CD14-positive monocyte (primary cell): ENCODE data around the gene FAM118B. TPM values are rescaled to one million over a fixed set of nuclear protein-coding genes. Genes with fewer than 3 reads are reported as not detected.

Source experiments
- DNase-seq, 3 donors: peaks; one replicate each; pipeline ENCODE4 v3.0.0-alpha.2; 2011 to 2022
- H2AFZ ChIP-seq: 2 replicates; pipeline ENCODE4 v1.6.0; 2012; ENCODE audit warnings: mild to moderate bottlenecking, low read depth, low read length, inconsistent platforms; ENCODE audit not compliant: insufficient read depth, poor library complexity, severe bottlenecking
- H3K27ac ChIP-seq, 2 donors: 1 replicate in 1 of 2; 2 replicates in 1 of 2; pipeline ENCODE4 v1.5.1; 2012 to 2013; ENCODE audit warnings: low read length in 2 of 2, control low read depth in 1 of 2, inconsistent platforms in 1 of 2, low read depth in 1 of 2, mild to moderate bottlenecking in 1 of 2
- H3K27me3 ChIP-seq, 2 donors: one replicate each; pipeline versions ENCODE4 v1.6.0 to v1.6.1; 2011 to 2013; ENCODE audit warnings: low read length in 2 of 2; ENCODE audit not compliant: control insufficient read depth in 2 of 2, insufficient read depth in 2 of 2
- H3K36me3 ChIP-seq, 2 donors: replicated peaks in 1 of 2; 1 replicate in 1 of 2; 2 replicates in 1 of 2; pipeline versions ENCODE4 v1.5.1 to v1.6.1; 2012 to 2013; ENCODE audit warnings: low read length in 2 of 2, control low read depth in 1 of 2, inconsistent platforms in 1 of 2, mild to moderate bottlenecking in 1 of 2; ENCODE audit not compliant: insufficient read depth in 2 of 2, control insufficient read depth in 1 of 2
- H3K4me1 ChIP-seq, 2 donors: 1 replicate in 1 of 2; 2 replicates in 1 of 2; pipeline versions ENCODE4 v1.5.1 to v1.6.1; 2012 to 2013; ENCODE audit warnings: low read length in 2 of 2, control low read depth in 1 of 2, inconsistent platforms in 1 of 2, mild to moderate bottlenecking in 1 of 2, moderate library complexity in 1 of 2; ENCODE audit not compliant: insufficient read depth in 2 of 2, control insufficient read depth in 1 of 2
- H3K4me2 ChIP-seq: replicated peaks from 2 replicates; pipeline ENCODE3; 2012; ENCODE audit warnings: low read length, moderate library complexity, mild to moderate bottlenecking; ENCODE audit not compliant: poor library complexity, severe bottlenecking; ENCODE audit errors: extremely low read depth
- H3K4me3 ChIP-seq, 3 experiments: fragments of 200-600 bp in 1 of 3; sonication (generic) in 1 of 3; replicated peaks in 1 of 3; 1 replicate in 2 of 3; 2 replicates in 1 of 3; pipeline ENCODE4 v1.5.1; 2011 to 2013; ENCODE audit warnings: low read length in 3 of 3, mild to moderate bottlenecking in 3 of 3, control low read depth in 2 of 3, low read depth in 2 of 3, inconsistent platforms in 1 of 3, moderate library complexity in 1 of 3
- H3K79me2 ChIP-seq: 2 replicates; pipeline ENCODE4 v1.6.0; 2012; ENCODE audit warnings: mild to moderate bottlenecking, control low read depth, inconsistent platforms, low read length, moderate library complexity; ENCODE audit not compliant: insufficient read depth
- H3K9ac ChIP-seq: 2 replicates; pipeline ENCODE4 v1.6.0; 2017; ENCODE audit warnings: low read length, mild to moderate bottlenecking; ENCODE audit not compliant: insufficient read depth, poor library complexity, severe bottlenecking
- H3K9me3 ChIP-seq, 2 donors: replicated peaks in 1 of 2; 1 replicate in 1 of 2; 2 replicates in 1 of 2; pipeline versions ENCODE4 v1.5.1 to v1.6.1; 2012 to 2013; ENCODE audit warnings: low read length in 2 of 2, control low read depth in 1 of 2; ENCODE audit not compliant: control insufficient read depth in 1 of 2, insufficient read depth in 1 of 2
- H4K20me1 ChIP-seq: 2 replicates; pipeline ENCODE4 v1.6.0; 2012; ENCODE audit warnings: mild to moderate bottlenecking, low read length, control low read depth, moderate library complexity; ENCODE audit not compliant: insufficient read depth
- H3K27ac Mint-ChIP-seq, 7 donors: one replicate each; pipeline ENCODE4 v1.8.0; 2020; ENCODE audit warnings: mild to moderate bottlenecking in 7 of 7, mixed read lengths in 7 of 7, moderate library complexity in 6 of 7, inconsistent platforms in 2 of 7
- H3K27me3 Mint-ChIP-seq, 3 donors: one replicate each; pipeline ENCODE4 v1.8.0; 2021 to 2022; ENCODE audit warnings: low read depth in 3 of 3, mild to moderate bottlenecking in 3 of 3, mixed read lengths in 3 of 3, moderate library complexity in 3 of 3, inconsistent platforms in 1 of 3
- H3K36me3 Mint-ChIP-seq, 2 donors: one replicate each; pipeline ENCODE4 v1.8.0; 2020; ENCODE audit warnings: mixed read lengths in 2 of 2, inconsistent platforms in 1 of 2, mild to moderate bottlenecking in 1 of 2
- H3K4me1 Mint-ChIP-seq: one replicate; pipeline ENCODE4 v1.8.0; 2020; ENCODE audit warnings: mild to moderate bottlenecking, mixed read lengths
- H3K4me3 Mint-ChIP-seq, 2 donors: one replicate each; pipeline ENCODE4 v1.8.0; 2020; ENCODE audit warnings: mild to moderate bottlenecking in 2 of 2, mixed read lengths in 2 of 2, moderate library complexity in 1 of 2
- H3K9me3 Mint-ChIP-seq, 7 donors: one replicate each; pipeline ENCODE4 v1.8.0; 2020 to 2022; ENCODE audit warnings: mixed read lengths in 7 of 7, mild to moderate bottlenecking in 6 of 7, moderate library complexity in 6 of 7, inconsistent platforms in 2 of 7
- CTCF ChIP-seq: fragments of 200-600 bp; IDR thresholded peaks from one replicate; pipeline ENCODE4 v1.8.0; 2022; ENCODE audit warnings: antibody characterized with exemption, mild to moderate bottlenecking
- WGBS: methylation state at CpG from one replicate; pipeline ENCODE4 v1.1.5; 2013; ENCODE audit warnings: missing lambda C conversion rate; ENCODE audit not compliant: insufficient coverage; 5-methylcytosine and 5-hydroxymethylcytosine counted together
- intact Hi-C, 2 donors: fragments of 100-400 bp; cut with micrococcal nuclease; formaldehyde crosslinking; loops; one replicate each; pipeline versions ENCODE4 v1.15.0 to v1.15.1; 2023
- polyA plus RNA-seq, 3 donors: library from polyadenylated mRNA; depleted of rRNA in 1 of 3; unstranded in 2 of 3; stranded (reverse) in 1 of 3; fragments of 300-500 nt in 2 of 3; fragments of >200 nt in 1 of 3; fragmentation: Illumina TruSeq in 2 of 3; gene quantifications; 1 replicate in 2 of 3; 2 replicates in 1 of 3; pipeline ENCODE4 v1.2.3, GENCODE V29; 2012 to 2021

The FAM118B gene
- polyA plus RNA-seq, 3 donors, result 13.6 to 18.7 (median 16.5) TPM

GRCh38 chr11:126216526-126217305 lies 5.1 kb downstream of the FAM118B start:
- no peak for DNase-seq
- Histone ChIP-seq H2AFZ (no peak overlapping the region), H3K36me3 (no peaks in the 10 kb centered on the region), H3K4me2 (no peak overlapping the region), H3K9me3 (no peaks in the 10 kb centered on the region), H3K4me1 (peaks cover 54 to 60% of the 10 kb centered on the region in 2 donors), H4K20me1 (peaks cover 55% of the 10 kb centered on the region), H3K4me3 (peak overlapping the region in 1 of 3 experiments; percentile 18), H3K9ac (no peak overlapping the region), H3K27me3 (no peaks in the 10 kb centered on the region), H3K27ac (peak overlapping the region in 1 of 2 donors; percentile 17), H3K79me2 (peaks cover 87% of the 10 kb centered on the region)
- 90% methylated on average over 2 of the region's 6 CpGs for WGBS
- Mint-ChIP-seq H3K4me1 (peaks cover 76% of the 10 kb centered on the region), H3K27me3 (peaks cover 0 to 5% (median 0%) of the 10 kb centered on the region in 3 donors), H3K27ac (peak overlapping the region in 1 of 7 donors; percentile 55), H3K4me3 (peak overlapping the region in 1 of 2 donors; percentile 72), H3K36me3 (peaks cover 6 to 9% of the 10 kb centered on the region in 2 donors), H3K9me3 (peaks cover 0 to 1% (median 0%) of the 10 kb centered on the region in 7 donors)
- no peak for TF ChIP-seq CTCF
- intact Hi-C loops, result loop anchor here in 1 of 2 donors (10.0 kb wide), 1 partner anchor 622 kb away; the partner anchor contains the start of gene STT3A

- Mint-ChIP-seq H3K4me3 (peak overlapping the region in 1 of 2 donors; percentile 72), H3K27me3 (peaks cover 0 to 2% (median 0%) of the 10 kb centered on the region in 3 donors), H3K36me3 (peaks cover 9 to 13% of the 10 kb centered on the region in 2 donors), H3K9me3 (peaks cover 0 to 1% (median 0%) of the 10 kb centered on the region in 7 donors), H3K27ac (peak overlapping the region in 4 of 7 donors; percentile 12 to 65 (median 52)), H3K4me1 (peaks cover 69% of the 10 kb centered on the region)
- H3K4me1 ChIP-seq, result peaks cover 47 to 54% of the 10 kb centered on the region in 2 donors
- peaks cover 87% of the 10 kb centered on the region for H3K79me2 ChIP-seq
- peak overlapping the region; percentile 40 for H3K4me2 ChIP-seq
- H3K9me3 ChIP-seq, result no peaks in the 10 kb centered on the region
- no peak for TF ChIP-seq CTCF
- H3K27me3 ChIP-seq, result no peaks in the 10 kb centered on the region
- peak overlapping the region in 1 of 2 donors; percentile 17 for H3K27ac ChIP-seq
- peaks cover 63% of the 10 kb centered on the region for H4K20me1 ChIP-seq
- peak in 1 of 3 donors; percentile 4 for DNase-seq
- no CpG with 5 or more reads among the region's 1 CpG for WGBS
- no peaks in the 10 kb centered on the region for H3K36me3 ChIP-seq
- no peak overlapping the region for H3K9ac ChIP-seq
- H3K4me3 ChIP-seq, result peak overlapping the region in 1 of 3 experiments; percentile 18
- no peak overlapping the region for H2AFZ ChIP-seq
- intact Hi-C loops, result loop anchor here in 1 of 2 donors (10.0 kb wide), 1 partner anchor 623 kb away; the partner anchor contains the start of gene STT3A
Observed at GRCh38 chr11:126217491-126217890, 5.9 kb downstream of the FAM118B start.
